SH-SY5Y (cell line): Measurements from ENCODE around the gene PRUNE2.

Source experiments
- GATA2 ChIP-seq: IDR thresholded peaks from 2 replicates; pipeline ENCODE4 v1.6.1; 2011; ENCODE audit warnings: mild to moderate bottlenecking, low read depth, low read length
- GATA3 ChIP-seq: IDR thresholded peaks from 2 replicates; pipeline ENCODE4 v1.6.1; 2011; ENCODE audit warnings: low read depth, mild to moderate bottlenecking, low read length, moderate library complexity

GRCh38 chr9:76609285-76610010 is 296.5 kb downstream of the PRUNE2 start:
- no peak for TF ChIP-seq GATA3
- TF ChIP-seq GATA2, result no peak
